CD8-positive, alpha-beta memory T cell (primary cell): Measurements from ENCODE around the gene LRFN2. TPM values are rescaled to one million over a fixed set of nuclear protein-coding genes. Genes with fewer than 3 reads are reported as not detected.

Experiments used
- CTCF ChIA-PET: fragments of 350-600 bp; sonication (Branson Sonifier 250); formaldehyde crosslinking; loops from one replicate; lab custom pipeline; 2021; ENCODE audit warnings: antibody characterized with exemption; lab: Charles Lee
- POLR2A ChIA-PET: fragments of 350-600 bp; sonication (Branson Sonifier 250); formaldehyde crosslinking; loops from one replicate; lab custom pipeline; 2021; ENCODE audit warnings: antibody characterized with exemption; lab: Charles Lee
- DNase-seq, 5 donors: peaks; one replicate each; pipeline versions ENCODE4 v3.0.0 to v3.0.0-alpha.2; 2020 to 2022; ENCODE audit warnings: mixed read lengths in 1 of 5
- H3K27ac ChIP-seq: one replicate; pipeline ENCODE4 v1.7.0; 2013; ENCODE audit warnings: low read depth, mild to moderate bottlenecking, low read length, moderate library complexity
- H3K27me3 ChIP-seq: 2 replicates; pipeline ENCODE4 v1.7.0; 2013; ENCODE audit warnings: low read length, mild to moderate bottlenecking; ENCODE audit not compliant: insufficient read depth, poor library complexity, severe bottlenecking
- H3K36me3 ChIP-seq: 2 replicates; pipeline ENCODE4 v1.7.0; 2013; ENCODE audit warnings: mild to moderate bottlenecking, low read length, moderate library complexity; ENCODE audit not compliant: insufficient read depth
- H3K4me1 ChIP-seq: 2 replicates; pipeline ENCODE4 v1.7.0; 2013; ENCODE audit warnings: mild to moderate bottlenecking, low read length, moderate library complexity; ENCODE audit not compliant: insufficient read depth
- H3K4me3 ChIP-seq: 2 replicates; pipeline ENCODE4 v1.7.0; 2013; ENCODE audit warnings: mild to moderate bottlenecking, low read length
- H3K9me3 ChIP-seq: 2 replicates; pipeline ENCODE4 v1.7.0; 2013; ENCODE audit warnings: mild to moderate bottlenecking, low read length
- H3K27ac Mint-ChIP-seq, 8 donors: one replicate each; pipeline ENCODE4 v1.8.0; 2020 to 2021; ENCODE audit warnings: mixed read lengths in 8 of 8, mild to moderate bottlenecking in 6 of 8, inconsistent platforms in 3 of 8, moderate library complexity in 3 of 8
- H3K27me3 Mint-ChIP-seq, 2 donors: one replicate each; pipeline ENCODE4 v1.8.0; 2020 to 2021; ENCODE audit warnings: mixed read lengths in 2 of 2, mild to moderate bottlenecking in 1 of 2, moderate library complexity in 1 of 2
- H3K36me3 Mint-ChIP-seq, 3 donors: one replicate each; pipeline ENCODE4 v1.8.0; 2020 to 2021; ENCODE audit warnings: mixed read lengths in 3 of 3, inconsistent platforms in 1 of 3, mild to moderate bottlenecking in 1 of 3
- H3K4me1 Mint-ChIP-seq, 3 donors: one replicate each; pipeline ENCODE4 v1.8.0; 2020 to 2021; ENCODE audit warnings: mixed read lengths in 3 of 3, inconsistent platforms in 1 of 3, mild to moderate bottlenecking in 1 of 3
- H3K4me3 Mint-ChIP-seq, 7 donors: one replicate each; pipeline ENCODE4 v1.8.0; 2020 to 2021; ENCODE audit warnings: mixed read lengths in 7 of 7, mild to moderate bottlenecking in 6 of 7, moderate library complexity in 4 of 7, inconsistent platforms in 2 of 7
- H3K9me3 Mint-ChIP-seq, 5 donors: one replicate each; pipeline ENCODE4 v1.8.0; 2020 to 2022; ENCODE audit warnings: mixed read lengths in 5 of 5, mild to moderate bottlenecking in 3 of 5, moderate library complexity in 2 of 5, inconsistent platforms in 1 of 5
- polyA plus RNA-seq: library from polyadenylated mRNA; unstranded; fragments of 300-500 nt; fragmentation: Illumina TruSeq; gene quantifications from one replicate; pipeline ENCODE4 v1.2.3, GENCODE V29; 2021
- total RNA-seq, 2 experiments: library from RNA; stranded (reverse); gene quantifications; one replicate each; pipeline ENCODE4 v1.2.3, GENCODE V29; 2021

LRFN2 gene
- total and polyA plus RNA-seq, 3 experiments from 2014 or later, result 0.29 TPM; not detected in 2

DNA sequence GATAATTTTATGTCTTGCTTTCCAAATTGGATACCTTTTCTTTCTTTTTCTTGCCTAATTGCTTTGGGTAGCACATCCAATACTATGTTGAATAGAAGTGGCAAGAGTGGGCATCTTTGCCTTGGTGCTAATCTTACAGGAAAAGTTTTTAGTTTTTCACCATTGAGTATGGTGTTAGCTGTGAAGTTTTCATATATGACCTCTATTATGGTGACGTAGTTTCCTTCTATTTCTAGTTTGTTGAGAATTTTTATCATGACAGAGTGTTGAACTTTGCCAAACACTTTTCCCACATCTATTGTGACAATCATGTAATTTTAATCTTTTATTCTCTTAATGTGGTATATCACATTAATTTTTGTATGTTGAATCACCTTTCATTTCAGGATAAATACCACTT is 216.1 kb downstream of the LRFN2 start:
- Histone ChIP-seq H3K4me1 (peaks cover 8% of the 10 kb centered on the region), H3K27ac (no peak overlapping the region), H3K9me3 (no peaks in the 10 kb centered on the region), H3K4me3 (no peak overlapping the region), H3K36me3 (no peaks in the 10 kb centered on the region), H3K27me3 (no peaks in the 10 kb centered on the region)
- Mint-ChIP-seq H3K27me3 (peaks cover 0 to 5% of the 10 kb centered on the region in 2 donors), H3K9me3 (peaks cover 0 to 8% (median 5%) of the 10 kb centered on the region in 5 donors), H3K4me3 (no peak overlapping the region), H3K4me1 (peaks cover 7 to 15% (median 9%) of the 10 kb centered on the region in 3 donors), H3K27ac (no peak overlapping the region), H3K36me3 (no peaks in the 10 kb centered on the region)
- POLR2A ChIA-PET, result no interaction called here
- CTCF ChIA-PET, result no interaction called here
- no peak for DNase-seq

DNA sequence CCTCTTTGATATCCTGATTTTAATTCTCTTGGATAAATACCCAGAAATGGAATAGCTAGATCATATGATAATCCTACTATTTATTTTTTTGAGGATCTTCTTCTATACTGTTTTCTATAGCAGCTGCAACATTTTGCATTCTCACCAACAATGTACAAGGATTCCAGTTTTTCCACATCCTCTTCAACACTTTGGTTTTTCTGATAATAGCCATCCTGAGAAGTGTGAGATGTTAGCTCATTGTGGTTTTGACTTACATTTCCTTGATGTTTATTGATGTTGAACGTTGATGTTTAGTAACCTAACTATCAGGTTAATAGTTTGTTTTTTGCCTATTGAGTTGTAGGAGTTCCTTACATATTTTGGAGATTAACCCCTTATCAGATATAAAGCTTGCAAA is 217.3 kb downstream of the LRFN2 start:
- H3K4me1 Mint-ChIP-seq, result peaks cover 7 to 15% (median 9%) of the 10 kb centered on the region in 3 donors
- H3K27me3 Mint-ChIP-seq, result peaks cover 0 to 8% of the 10 kb centered on the region in 2 donors
- no peak overlapping the region for H3K4me3 Mint-ChIP-seq
- ChIA-PET CTCF (no interaction called here), POLR2A (no interaction called here)
- H3K36me3 Mint-ChIP-seq, result no peaks in the 10 kb centered on the region
- H3K36me3 ChIP-seq, result no peaks in the 10 kb centered on the region
- peaks cover 8% of the 10 kb centered on the region for H3K4me1 ChIP-seq
- H3K27me3 ChIP-seq, result no peaks in the 10 kb centered on the region
- peaks cover under 1 to 13% (median 9%) of the 10 kb centered on the region in 5 donors for H3K9me3 Mint-ChIP-seq
- H3K27ac ChIP-seq, result no peak overlapping the region
- no peak overlapping the region for H3K4me3 ChIP-seq
- no peaks in the 10 kb centered on the region for H3K9me3 ChIP-seq
- no peak overlapping the region for H3K27ac Mint-ChIP-seq
- DNase-seq, result no peak

DNA sequence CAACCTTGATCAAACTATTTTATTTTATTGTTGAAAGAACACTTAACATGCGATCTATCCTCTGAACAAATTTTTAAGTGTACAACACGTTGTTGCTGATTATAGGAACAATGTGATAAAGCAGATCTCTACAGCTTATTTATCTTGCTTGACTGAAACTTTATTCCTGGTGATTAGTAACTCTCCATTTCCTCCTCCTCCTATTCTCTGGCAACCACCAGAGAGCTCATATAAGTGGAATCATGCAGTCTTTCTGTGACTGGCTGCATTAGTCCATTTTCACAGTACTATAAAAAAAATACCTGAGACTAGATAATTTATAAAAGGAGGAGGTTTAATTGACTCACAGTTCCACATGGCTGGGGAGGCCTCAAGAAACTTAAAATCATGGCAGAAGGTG is 218.1 kb downstream of the LRFN2 start:
- peaks cover 8% of the 10 kb centered on the region for H3K4me1 ChIP-seq
- H3K9me3 ChIP-seq, result no peaks in the 10 kb centered on the region
- H3K4me1 Mint-ChIP-seq, result peaks cover 7 to 15% (median 9%) of the 10 kb centered on the region in 3 donors
- H3K27me3 Mint-ChIP-seq, result peaks cover 0 to 8% of the 10 kb centered on the region in 2 donors
- H3K4me3 Mint-ChIP-seq, result no peak overlapping the region
- peaks cover 3 to 13% (median 11%) of the 10 kb centered on the region in 5 donors for H3K9me3 Mint-ChIP-seq
- no peak overlapping the region for H3K27ac Mint-ChIP-seq
- ChIA-PET CTCF (no interaction called here), POLR2A (no interaction called here)
- H3K36me3 ChIP-seq, result no peaks in the 10 kb centered on the region
- H3K36me3 Mint-ChIP-seq, result no peaks in the 10 kb centered on the region
- H3K27me3 ChIP-seq, result no peaks in the 10 kb centered on the region
- DNase-seq, result no peak
- no peak overlapping the region for H3K27ac ChIP-seq
- no peak overlapping the region for H3K4me3 ChIP-seq

DNA sequence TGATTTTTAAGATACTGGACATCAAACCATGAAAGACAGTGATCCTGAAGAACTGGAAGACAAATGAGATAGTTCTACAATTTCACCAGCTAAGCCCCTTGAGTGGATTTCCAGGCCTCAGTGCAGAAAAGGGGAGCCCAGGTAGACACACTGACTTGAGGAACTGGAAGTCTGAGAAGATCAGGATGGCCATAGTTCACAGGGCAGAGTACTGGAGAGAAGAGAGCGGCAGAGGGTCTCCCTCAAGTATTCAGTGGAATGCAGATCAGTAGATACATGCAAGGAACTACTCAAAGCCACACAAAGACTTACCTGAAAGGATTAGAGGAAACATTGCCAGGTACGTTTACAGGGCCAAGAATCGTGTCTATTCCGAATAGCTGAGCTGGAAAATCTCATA is 224.3 kb downstream of the LRFN2 start:
- ChIA-PET POLR2A (no interaction called here), CTCF (no interaction called here)
- Histone ChIP-seq H3K27ac (no peak overlapping the region), H3K4me3 (no peak overlapping the region), H3K9me3 (no peaks in the 10 kb centered on the region), H3K4me1 (no peaks in the 10 kb centered on the region), H3K27me3 (no peaks in the 10 kb centered on the region), H3K36me3 (no peaks in the 10 kb centered on the region)
- no peaks in the 10 kb centered on the region for H3K36me3 Mint-ChIP-seq
- no peaks in the 10 kb centered on the region for H3K4me1 Mint-ChIP-seq
- DNase-seq, result no peak
- H3K27me3 Mint-ChIP-seq, result peaks cover 22 to 38% of the 10 kb centered on the region in 2 donors
- no peak overlapping the region for H3K4me3 Mint-ChIP-seq
- H3K27ac Mint-ChIP-seq, result no peak overlapping the region
- peaks cover 3 to 13% (median 8%) of the 10 kb centered on the region in 5 donors for H3K9me3 Mint-ChIP-seq

DNA sequence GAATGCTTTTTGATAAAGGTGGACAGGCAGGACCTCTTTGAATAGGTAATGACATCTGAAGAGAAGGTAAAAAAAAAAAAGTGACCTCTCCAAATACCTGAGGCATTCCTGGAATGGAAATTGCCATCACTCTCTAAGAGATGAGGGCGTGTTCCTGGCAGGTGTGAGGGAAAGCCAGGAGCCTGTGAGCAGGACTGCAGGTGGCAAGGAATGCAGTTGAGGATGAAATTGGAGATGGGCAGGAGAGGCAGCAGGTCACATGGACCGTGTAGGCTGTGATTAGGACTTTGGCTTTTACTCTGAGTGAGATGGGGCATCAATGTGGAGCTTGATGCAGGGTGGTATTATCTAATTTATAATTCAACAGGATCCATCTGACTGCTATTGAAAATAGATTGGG is 227.4 kb downstream of the LRFN2 start:
- Histone ChIP-seq H3K27ac (no peak overlapping the region), H3K27me3 (no peaks in the 10 kb centered on the region), H3K4me3 (no peak overlapping the region), H3K36me3 (no peaks in the 10 kb centered on the region), H3K4me1 (no peaks in the 10 kb centered on the region), H3K9me3 (no peaks in the 10 kb centered on the region)
- H3K27ac Mint-ChIP-seq, result no peak overlapping the region
- CTCF ChIA-PET, result no interaction called here
- H3K36me3 Mint-ChIP-seq, result no peaks in the 10 kb centered on the region
- DNase-seq, result no peak
- POLR2A ChIA-PET, result no interaction called here
- peaks cover 0 to under 1% (median 0%) of the 10 kb centered on the region in 5 donors for H3K9me3 Mint-ChIP-seq
- no peak overlapping the region for H3K4me3 Mint-ChIP-seq
- H3K27me3 Mint-ChIP-seq, result peaks cover 24 to 34% of the 10 kb centered on the region in 2 donors
- no peaks in the 10 kb centered on the region for H3K4me1 Mint-ChIP-seq

DNA sequence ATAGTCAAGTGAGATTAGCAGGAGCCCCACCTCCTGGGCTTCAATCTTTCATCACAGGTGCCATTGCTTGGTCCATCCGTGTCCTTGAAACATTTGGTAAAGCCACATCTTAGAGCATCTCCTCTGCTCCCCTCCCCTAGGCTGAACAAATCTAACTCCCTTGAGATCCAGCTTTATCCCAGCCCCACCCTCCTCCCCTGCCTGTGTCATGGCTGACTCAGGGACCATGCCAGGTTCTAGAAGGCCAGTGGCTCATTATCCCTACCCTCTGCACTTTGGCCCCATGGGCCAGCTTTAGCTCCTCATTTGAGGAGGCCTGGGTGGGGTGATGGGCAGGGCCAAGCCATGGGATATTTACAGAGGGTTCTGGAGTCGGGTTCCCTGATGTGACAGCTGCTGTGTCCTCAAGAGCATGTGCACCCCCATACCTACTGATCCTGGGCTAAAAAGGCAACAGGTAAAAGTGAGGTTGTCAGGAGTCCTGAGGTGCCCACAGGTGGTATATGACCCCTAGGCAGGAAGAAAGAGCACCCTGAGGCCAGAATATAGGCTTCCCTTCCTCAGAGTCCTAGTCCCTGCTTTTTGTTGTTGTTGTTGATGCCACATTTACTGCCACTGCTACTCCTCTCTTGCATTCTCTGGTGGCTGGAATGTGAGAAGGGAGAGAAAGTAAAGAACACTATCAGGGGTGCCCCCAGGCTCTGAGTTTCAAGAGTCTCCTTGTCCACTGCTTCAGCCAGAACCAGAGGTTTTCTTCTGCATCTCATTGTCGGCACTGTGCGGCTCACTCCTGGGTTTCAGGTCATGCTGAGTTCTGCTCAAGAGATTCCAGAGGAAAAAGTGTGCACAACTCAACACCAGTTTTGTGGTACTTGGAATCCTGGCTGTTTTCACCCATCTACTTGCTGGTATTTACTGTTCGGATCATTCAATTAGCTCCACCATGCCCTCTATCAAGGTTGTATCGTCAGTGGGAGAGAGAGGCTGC is 228.4 kb downstream of the LRFN2 start:
- no peaks in the 10 kb centered on the region for H3K27me3 ChIP-seq
- no peak overlapping the region for H3K4me3 ChIP-seq
- H3K9me3 Mint-ChIP-seq, result no peaks in the 10 kb centered on the region
- no peaks in the 10 kb centered on the region for H3K36me3 Mint-ChIP-seq
- H3K27me3 Mint-ChIP-seq, result peaks cover 24 to 34% of the 10 kb centered on the region in 2 donors
- no peak overlapping the region for H3K4me3 Mint-ChIP-seq
- H3K9me3 ChIP-seq, result no peaks in the 10 kb centered on the region
- no peaks in the 10 kb centered on the region for H3K4me1 ChIP-seq
- ChIA-PET CTCF (no interaction called here), POLR2A (no interaction called here)
- no peaks in the 10 kb centered on the region for H3K36me3 ChIP-seq
- no peak for DNase-seq
- H3K27ac Mint-ChIP-seq, result no peak overlapping the region
- H3K4me1 Mint-ChIP-seq, result no peaks in the 10 kb centered on the region
- H3K27ac ChIP-seq, result no peak overlapping the region

DNA sequence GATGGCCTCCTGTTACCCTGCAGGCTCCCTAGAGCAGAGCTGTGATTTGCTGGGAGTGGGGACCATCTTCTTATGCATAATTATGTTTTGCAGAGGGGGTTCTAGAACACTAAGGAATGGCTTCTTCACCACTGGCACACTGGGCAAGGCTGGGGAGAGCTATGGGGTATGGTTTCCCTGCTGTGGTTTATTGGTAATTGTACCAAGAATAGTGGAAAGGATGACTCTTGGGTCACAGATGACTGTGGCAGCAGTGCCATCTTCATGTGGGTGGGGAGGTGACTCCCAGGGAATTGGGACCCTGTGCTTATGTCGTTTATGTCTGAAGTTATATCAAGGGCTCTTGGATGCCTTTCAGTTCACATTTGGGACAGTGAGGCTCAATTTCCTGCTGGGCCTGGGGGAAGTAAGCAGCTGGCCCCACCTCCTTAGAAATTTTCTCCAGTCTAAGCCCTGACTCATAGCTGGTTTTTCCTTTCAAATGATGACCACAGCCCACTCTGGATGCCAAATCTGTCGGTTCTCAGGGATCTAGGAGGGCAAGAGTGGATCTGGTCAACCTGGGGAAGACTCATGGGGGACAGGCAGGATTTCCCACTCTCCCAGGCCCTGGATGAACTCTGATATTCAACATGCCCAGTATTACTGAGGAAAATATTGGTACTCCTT is 230.8 kb downstream of the LRFN2 start:
- Histone ChIP-seq H3K9me3 (no peaks in the 10 kb centered on the region), H3K36me3 (no peaks in the 10 kb centered on the region), H3K27me3 (no peaks in the 10 kb centered on the region), H3K4me3 (no peak overlapping the region), H3K4me1 (no peaks in the 10 kb centered on the region), H3K27ac (no peak overlapping the region)
- H3K9me3 Mint-ChIP-seq, result no peaks in the 10 kb centered on the region
- no peaks in the 10 kb centered on the region for H3K36me3 Mint-ChIP-seq
- no peak overlapping the region for H3K27ac Mint-ChIP-seq
- CTCF ChIA-PET, result no interaction called here
- DNase-seq, result no peak
- POLR2A ChIA-PET, result no interaction called here
- no peak overlapping the region for H3K4me3 Mint-ChIP-seq
- H3K27me3 Mint-ChIP-seq, result peaks cover 20 to 25% of the 10 kb centered on the region in 2 donors
- no peaks in the 10 kb centered on the region for H3K4me1 Mint-ChIP-seq

DNA sequence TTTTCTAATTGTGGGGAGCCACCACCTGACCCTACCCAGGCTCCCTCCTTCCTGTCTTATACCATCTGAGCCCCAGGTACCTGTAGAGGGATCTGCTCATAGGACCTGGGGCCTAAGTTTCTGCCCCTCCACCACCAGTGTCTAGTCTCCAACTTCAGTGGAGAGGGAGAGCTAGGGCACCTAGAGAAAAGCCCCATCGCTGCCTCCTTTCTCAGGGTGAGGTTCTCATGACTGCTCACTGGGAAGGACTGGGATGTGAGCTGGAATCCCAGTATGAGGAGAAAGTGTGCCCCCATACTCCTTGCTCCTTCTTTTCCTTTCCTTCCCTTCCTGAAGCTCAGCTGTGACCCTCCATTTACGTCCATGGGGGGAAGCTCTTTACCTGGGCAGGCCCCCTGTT is 231.6 kb downstream of the LRFN2 start:
- no peaks in the 10 kb centered on the region for H3K4me1 Mint-ChIP-seq
- no peaks in the 10 kb centered on the region for H3K9me3 ChIP-seq
- peaks cover 16 to 18% of the 10 kb centered on the region in 2 donors for H3K27me3 Mint-ChIP-seq
- H3K36me3 Mint-ChIP-seq, result no peaks in the 10 kb centered on the region
- no peak overlapping the region for H3K4me3 ChIP-seq
- H3K4me3 Mint-ChIP-seq, result no peak overlapping the region
- no peaks in the 10 kb centered on the region for H3K9me3 Mint-ChIP-seq
- no peak overlapping the region for H3K27ac Mint-ChIP-seq
- H3K27ac ChIP-seq, result no peak overlapping the region
- H3K27me3 ChIP-seq, result no peaks in the 10 kb centered on the region
- CTCF ChIA-PET, result no interaction called here
- DNase-seq, result no peak
- no peaks in the 10 kb centered on the region for H3K4me1 ChIP-seq
- H3K36me3 ChIP-seq, result no peaks in the 10 kb centered on the region
- POLR2A ChIA-PET, result interaction anchor here (0.6 kb wide), 1 partner anchor 1887 kb away, joined by 4 read pairs; no protein-coding TSS in a partner anchor
